Activated T-helper 17 cell treated with anti-CD3 and anti-CD28 coated beads, Interleukin-2, amount 50 U/mL, for 72 hours (primary cell): ENCODE data around the gene PIP4K2A. TPM values are rescaled to one million over a fixed set of nuclear protein-coding genes. Genes with fewer than 3 reads are reported as not detected.
"Not testable (repeated sequence)": the region's sequence is repeated elsewhere in the genome, so short reads cannot be mapped to it uniquely, and the experiment has no call there.

Experiments used
- ATAC-seq: fragments of 150-1000 bp; cut with Tn5 transposase; replicated peaks from 2 replicates; pipeline ENCODE4 v1.10.0; 2021; ENCODE audit warnings: mild to moderate bottlenecking, moderate library complexity
- H3K27ac Mint-ChIP-seq: one replicate; pipeline ENCODE4 v1.8.0; 2022; ENCODE audit warnings: mixed read lengths
- H3K27me3 Mint-ChIP-seq: one replicate; pipeline ENCODE4 v1.8.0; 2022; ENCODE audit warnings: mixed read lengths
- H3K36me3 Mint-ChIP-seq: one replicate; pipeline ENCODE4 v1.8.0; 2022; ENCODE audit warnings: low read depth, mild to moderate bottlenecking, mixed read lengths
- H3K4me1 Mint-ChIP-seq: one replicate; pipeline ENCODE4 v1.8.0; 2022; ENCODE audit warnings: mixed read lengths
- H3K4me3 Mint-ChIP-seq: one replicate; pipeline ENCODE4 v1.8.0; 2022; ENCODE audit warnings: mild to moderate bottlenecking, mixed read lengths
- H3K9me3 Mint-ChIP-seq: one replicate; pipeline ENCODE4 v1.8.0; 2022; ENCODE audit warnings: mixed read lengths
- total RNA-seq, 2 donors: library from RNA; stranded (reverse); gene quantifications; one replicate each; pipeline ENCODE4 v1.2.3, GENCODE V29; 2022

PIP4K2A gene
- total RNA-seq: 100 to 1,000 TPM in 1 of 2 donors, 10 to 100 TPM in 1; 86.1 to 111 TPM

- H3K27me3 Mint-ChIP-seq: no peaks in the 10 kb centered on the region
- no peaks in the 10 kb centered on the region for H3K9me3 Mint-ChIP-seq
- H3K4me1 Mint-ChIP-seq: peaks cover 24% of the 10 kb centered on the region
- ATAC-seq: peak; percentile 85
- peak within 1 kb of the TSS; percentile 81 for H3K27ac Mint-ChIP-seq
- H3K36me3 Mint-ChIP-seq: peaks cover 22% of the 10 kb centered on the region
- H3K4me3 Mint-ChIP-seq: peak within 1 kb of the TSS; percentile 79
Measured at GRCh38 chr10:22714479-22715289, at the start of gene PIP4K2A. PIP4K2A (minus strand) TSS chr10:22714578; CDS start chr10:22714326, 252 bp downstream.

GRCh38 chr10:22761569-22762220 lies 47.3 kb upstream of the PIP4K2A start:
- ATAC-seq: no peak
- H3K27ac Mint-ChIP-seq: no peak overlapping the region
- no peaks in the 10 kb centered on the region for H3K27me3 Mint-ChIP-seq
- no peaks in the 10 kb centered on the region for H3K4me1 Mint-ChIP-seq
- H3K4me3 Mint-ChIP-seq: no peak overlapping the region
- no peaks in the 10 kb centered on the region for H3K36me3 Mint-ChIP-seq
- H3K9me3 Mint-ChIP-seq: no peaks in the 10 kb centered on the region

GRCh38 chr10:22760025-22760424 lies 45.6 kb upstream of the PIP4K2A start:
- no peak overlapping the region for H3K27ac Mint-ChIP-seq
- H3K9me3 Mint-ChIP-seq: no peaks in the 10 kb centered on the region
- no peak overlapping the region for H3K4me3 Mint-ChIP-seq
- no peaks in the 10 kb centered on the region for H3K36me3 Mint-ChIP-seq
- ATAC-seq: no peak
- H3K27me3 Mint-ChIP-seq: no peaks in the 10 kb centered on the region
- no peaks in the 10 kb centered on the region for H3K4me1 Mint-ChIP-seq

- no peaks in the 10 kb centered on the region for H3K27me3 Mint-ChIP-seq
- no peak overlapping the region for H3K27ac Mint-ChIP-seq
- H3K36me3 Mint-ChIP-seq: no peaks in the 10 kb centered on the region
- no peaks in the 10 kb centered on the region for H3K9me3 Mint-ChIP-seq
- H3K4me1 Mint-ChIP-seq: peaks cover under 1% of the 10 kb centered on the region
- no peak overlapping the region for H3K4me3 Mint-ChIP-seq
- no peak for ATAC-seq
Measured at GRCh38 chr10:22758867-22759266, 44.5 kb upstream of the PIP4K2A start.

GRCh38 chr10:22754296-22754695 lies 39.9 kb upstream of the PIP4K2A start:
- H3K4me1 Mint-ChIP-seq: peaks cover 5% of the 10 kb centered on the region
- ATAC-seq: no peak
- H3K36me3 Mint-ChIP-seq: no peaks in the 10 kb centered on the region
- no peak overlapping the region for H3K4me3 Mint-ChIP-seq
- no peak overlapping the region for H3K27ac Mint-ChIP-seq
- no peaks in the 10 kb centered on the region for H3K27me3 Mint-ChIP-seq
- H3K9me3 Mint-ChIP-seq: no peaks in the 10 kb centered on the region

- H3K4me1 Mint-ChIP-seq: peaks cover 5% of the 10 kb centered on the region
- no peak for ATAC-seq
- no peaks in the 10 kb centered on the region for H3K27me3 Mint-ChIP-seq
- H3K36me3 Mint-ChIP-seq: no peaks in the 10 kb centered on the region
- H3K27ac Mint-ChIP-seq: no peak overlapping the region
- H3K4me3 Mint-ChIP-seq: no peak overlapping the region
- H3K9me3 Mint-ChIP-seq: no peaks in the 10 kb centered on the region
Measured at GRCh38 chr10:22753786-22754185, 39.4 kb upstream of the PIP4K2A start.

- Mint-ChIP-seq H3K4me1 (peaks cover 5% of the 10 kb centered on the region), H3K36me3 (no peaks in the 10 kb centered on the region), H3K4me3 (no peak overlapping the region), H3K27ac (no peak overlapping the region), H3K9me3 (no peaks in the 10 kb centered on the region), H3K27me3 (no peaks in the 10 kb centered on the region)
- no peak for ATAC-seq
Measured at GRCh38 chr10:22752272-22752889, 38.0 kb upstream of the PIP4K2A start.

- H3K4me3 Mint-ChIP-seq: no peak overlapping the region
- ATAC-seq: no peak
- H3K36me3 Mint-ChIP-seq: no peaks in the 10 kb centered on the region
- H3K27me3 Mint-ChIP-seq: no peaks in the 10 kb centered on the region
- H3K4me1 Mint-ChIP-seq: peaks cover 5% of the 10 kb centered on the region
- no peaks in the 10 kb centered on the region for H3K9me3 Mint-ChIP-seq
- H3K27ac Mint-ChIP-seq: no peak overlapping the region
Measured at GRCh38 chr10:22750131-22750530, 35.8 kb upstream of the PIP4K2A start.

- not testable (repeated sequence) for H3K27me3 Mint-ChIP-seq, H3K9me3 Mint-ChIP-seq, H3K4me1 Mint-ChIP-seq, H3K27ac Mint-ChIP-seq, H3K4me3 Mint-ChIP-seq, ATAC-seq, H3K36me3 Mint-ChIP-seq
Measured at GRCh38 chr10:22744858-22745257, 30.5 kb upstream of the PIP4K2A start.

GRCh38 chr10:22742678-22743077 lies 28.3 kb upstream of the PIP4K2A start:
- H3K9me3 Mint-ChIP-seq: peaks cover 8% of the 10 kb centered on the region
- ATAC-seq: no peak
- H3K27ac Mint-ChIP-seq: no peak overlapping the region
- H3K4me1 Mint-ChIP-seq: no peaks in the 10 kb centered on the region
- peaks cover 7% of the 10 kb centered on the region for H3K27me3 Mint-ChIP-seq
- H3K4me3 Mint-ChIP-seq: no peak overlapping the region
- no peaks in the 10 kb centered on the region for H3K36me3 Mint-ChIP-seq

GRCh38 chr10:22741631-22742030 lies 27.3 kb upstream of the PIP4K2A start:
- H3K27ac Mint-ChIP-seq, H3K36me3 Mint-ChIP-seq, H3K27me3 Mint-ChIP-seq, H3K4me3 Mint-ChIP-seq, H3K4me1 Mint-ChIP-seq, ATAC-seq, H3K9me3 Mint-ChIP-seq: not testable (repeated sequence)

GRCh38 chr10:22740180-22740579 lies 25.8 kb upstream of the PIP4K2A start:
- Mint-ChIP-seq H3K4me3 (no peak overlapping the region), H3K36me3 (no peaks in the 10 kb centered on the region), H3K27me3 (peaks cover 11% of the 10 kb centered on the region), H3K4me1 (no peaks in the 10 kb centered on the region), H3K27ac (no peak overlapping the region), H3K9me3 (peaks cover 8% of the 10 kb centered on the region)
- ATAC-seq: no peak

- H3K4me3 Mint-ChIP-seq: no peak overlapping the region
- ATAC-seq: no peak
- peaks cover 9% of the 10 kb centered on the region for H3K27me3 Mint-ChIP-seq
- H3K36me3 Mint-ChIP-seq: no peaks in the 10 kb centered on the region
- H3K27ac Mint-ChIP-seq: no peak overlapping the region
- no peaks in the 10 kb centered on the region for H3K4me1 Mint-ChIP-seq
- peaks cover 3% of the 10 kb centered on the region for H3K9me3 Mint-ChIP-seq
Measured at GRCh38 chr10:22737587-22737986, 23.2 kb upstream of the PIP4K2A start.

GRCh38 chr10:22736134-22736533 lies 21.8 kb upstream of the PIP4K2A start:
- H3K4me1 Mint-ChIP-seq: no peaks in the 10 kb centered on the region
- no peaks in the 10 kb centered on the region for H3K36me3 Mint-ChIP-seq
- H3K27ac Mint-ChIP-seq: no peak overlapping the region
- H3K9me3 Mint-ChIP-seq: peaks cover 3% of the 10 kb centered on the region
- no peak overlapping the region for H3K4me3 Mint-ChIP-seq
- no peak for ATAC-seq
- peaks cover 9% of the 10 kb centered on the region for H3K27me3 Mint-ChIP-seq

GRCh38 chr10:22733992-22734391 lies 19.6 kb upstream of the PIP4K2A start:
- Mint-ChIP-seq H3K9me3 (no peaks in the 10 kb centered on the region), H3K4me1 (no peaks in the 10 kb centered on the region), H3K4me3 (no peak overlapping the region), H3K27me3 (peaks cover 4% of the 10 kb centered on the region), H3K36me3 (no peaks in the 10 kb centered on the region), H3K27ac (no peak overlapping the region)
- ATAC-seq: no peak
